Vagina (tissue), 2 donors: ENCODE data around the gene GNPTG.

Source experiments
- POLR2A ChIP-seq, 2 donors: fragments of 450-650 bp; IDR thresholded peaks; one replicate each; pipeline ENCODE4 v1.6.1; 2017; ENCODE audit warnings: antibody characterized with exemption in 2 of 2, mild to moderate bottlenecking in 2 of 2, moderate library complexity in 2 of 2
- POLR2AphosphoS5 ChIP-seq, 2 donors: sonication (generic); formaldehyde crosslinking; IDR thresholded peaks; one replicate each; pipeline ENCODE4 v1.9.0; 2017; ENCODE audit warnings: antibody characterized with exemption in 2 of 2, mild to moderate bottlenecking in 2 of 2, low read depth in 1 of 2; ENCODE audit not compliant: insufficient read depth in 1 of 2

DNA sequence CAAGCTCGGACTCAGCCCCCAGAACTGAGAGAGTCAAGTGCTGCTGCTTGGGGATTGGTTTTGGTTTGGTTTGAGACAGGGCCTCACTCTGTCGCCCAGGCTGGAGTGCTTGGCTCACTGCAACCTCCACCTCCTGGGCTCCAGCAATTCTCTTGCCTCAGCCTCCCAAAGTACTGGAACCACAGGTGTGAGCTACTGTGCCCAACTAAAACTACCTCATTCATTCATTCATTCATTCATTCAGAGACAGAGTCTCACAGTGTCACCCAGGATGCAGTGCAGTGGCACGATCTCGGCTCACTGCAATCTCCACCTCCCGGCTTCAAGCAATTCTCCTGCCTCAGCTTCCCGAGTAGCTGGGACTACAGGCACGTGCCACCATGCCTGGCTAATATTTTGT is 38.0 kb downstream of the GNPTG start:
- TF ChIP-seq POLR2AphosphoS5 (IDR thresholded peaks at IDR 0.05; ENCODE audit: insufficient read depth in 1 of 2, low read depth in 1 of 2), result no peak
- TF ChIP-seq POLR2A (IDR thresholded peaks at IDR 0.05), result no peak
